Endodermal cell (in vitro differentiated cells): Measurements from ENCODE around the gene NR5A1. TPM values are rescaled to one million over a fixed set of nuclear protein-coding genes. Genes with fewer than 3 reads are reported as not detected.

Experiments
- DNase-seq: peaks from one replicate; pipeline ENCODE4 v3.0.0-alpha.2; 2017
- H3K27ac ChIP-seq: 2 replicates; pipeline ENCODE4 v1.5.1; 2013; ENCODE audit warnings: mild to moderate bottlenecking, low read depth, low read length, moderate library complexity
- H3K27me3 ChIP-seq: 2 replicates; pipeline ENCODE4 v1.6.1; 2013; ENCODE audit warnings: mild to moderate bottlenecking, low read length, moderate library complexity; ENCODE audit not compliant: insufficient read depth, control insufficient read depth, poor library complexity, severe bottlenecking
- H3K36me3 ChIP-seq: 2 replicates; pipeline ENCODE4 v1.7.0; 2013; ENCODE audit warnings: mild to moderate bottlenecking, low read length, moderate library complexity; ENCODE audit not compliant: control insufficient read depth, insufficient read depth
- H3K4me1 ChIP-seq: one replicate; pipeline ENCODE4 v1.7.0; 2013; ENCODE audit warnings: low read length; ENCODE audit not compliant: control insufficient read depth, insufficient read depth
- H3K4me3 ChIP-seq: 2 replicates; pipeline ENCODE4 v1.5.1; 2013; ENCODE audit warnings: mild to moderate bottlenecking, low read length, moderate library complexity
- H3K9ac ChIP-seq: 2 replicates; pipeline ENCODE4 v1.6.1; 2013; ENCODE audit warnings: mild to moderate bottlenecking, low read length, moderate library complexity; ENCODE audit not compliant: poor library complexity, severe bottlenecking; ENCODE audit errors: extremely low read depth
- H3K9me3 ChIP-seq: 2 replicates; pipeline ENCODE4 v1.6.1; 2013; ENCODE audit warnings: mild to moderate bottlenecking, low read length, moderate library complexity; ENCODE audit not compliant: control insufficient read depth
- H3K27ac Mint-ChIP-seq: 2 replicates; pipeline ENCODE4 v1.8.0; 2020; ENCODE audit warnings: mixed read lengths
- H3K27me3 Mint-ChIP-seq: 2 replicates; pipeline ENCODE4 v1.8.0; 2021; ENCODE audit warnings: mild to moderate bottlenecking, mixed read lengths; ENCODE audit not compliant: insufficient read depth
- H3K36me3 Mint-ChIP-seq: 2 replicates; pipeline ENCODE4 v1.8.0; 2020; ENCODE audit warnings: low read depth, mixed read lengths
- H3K4me1 Mint-ChIP-seq: 2 replicates; pipeline ENCODE4 v1.8.0; 2020; ENCODE audit warnings: mixed read lengths
- H3K4me3 Mint-ChIP-seq: 2 replicates; pipeline ENCODE4 v1.8.0; 2020; ENCODE audit warnings: mild to moderate bottlenecking, moderate library complexity, mixed read lengths
- H3K9me3 Mint-ChIP-seq: 2 replicates; pipeline ENCODE4 v1.8.0; 2020; ENCODE audit warnings: mild to moderate bottlenecking, mixed read lengths
- WGBS, 2 experiments: methylation state at CpG; one replicate each; pipeline versions ENCODE4 v1.1.5 to v1.1.7; 2013; ENCODE audit warnings: missing lambda C conversion rate in 2 of 2, mixed read lengths in 1 of 2; ENCODE audit not compliant: insufficient coverage in 1 of 2, insufficient read length in 1 of 2; 5-methylcytosine and 5-hydroxymethylcytosine counted together
- total RNA-seq, 2 donors: library from RNA; stranded (reverse); fragmentation: NEBNext Ultra II Directional in 1 of 2; extraction: Animal tissue kit (Norgen Biotek cat#: 25700) in 1 of 2; gene quantifications; 2 replicates in 1 of 2; 3 replicates in 1 of 2; pipeline ENCODE4 v1.2.1, GENCODE V29; 2021
- TF ChIP-seq, protein P1 (sequence below): fragments of 200-600 bp; sonication (generic); conservative IDR thresholded peaks from 2 replicates; pipeline ENCODE4 v1.5.0; 2021; ENCODE audit warnings: antibody characterized with exemption, mild to moderate bottlenecking

The NR5A1 gene
- total RNA-seq, 2 donors from 2014 or later = 0.37 TPM; not detected in 1

DNA sequence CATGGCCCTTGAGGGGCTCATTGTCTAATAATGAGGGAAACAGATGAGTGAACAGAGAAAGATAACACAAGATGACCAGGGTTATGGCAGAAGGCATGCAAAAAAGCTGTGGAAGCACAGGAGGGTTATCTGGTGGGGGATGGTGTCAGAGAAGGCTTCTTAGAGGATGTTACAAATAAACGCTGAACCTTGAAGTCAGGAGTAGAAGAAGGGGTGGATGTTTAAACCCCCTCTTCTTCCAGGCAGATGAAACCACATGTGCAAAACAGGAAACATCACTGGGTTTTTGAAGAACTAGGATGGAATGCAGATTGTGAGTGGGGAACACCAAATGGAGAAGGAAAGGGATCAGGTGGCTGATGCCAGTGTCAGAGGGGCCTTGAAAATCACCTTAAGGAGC, 41.8 kb upstream of the NR5A1 start:
- H3K36me3 Mint-ChIP-seq = peaks cover 3% of the 10 kb centered on the region
- Histone ChIP-seq H3K27ac (no peak overlapping the region), H3K4me1 (peaks cover 4% of the 10 kb centered on the region), H3K9ac (no peak overlapping the region), H3K9me3 (no peaks in the 10 kb centered on the region), H3K27me3 (no peaks in the 10 kb centered on the region), H3K36me3 (peaks cover 22% of the 10 kb centered on the region), H3K4me3 (no peak overlapping the region)
- no peak overlapping the region for H3K4me3 Mint-ChIP-seq
- no peak for DNase-seq
- peaks cover 17% of the 10 kb centered on the region for H3K4me1 Mint-ChIP-seq
- H3K9me3 Mint-ChIP-seq = no peaks in the 10 kb centered on the region
- H3K27ac Mint-ChIP-seq = no peak overlapping the region
- 89 to 95% methylated on average over 1 of the region's 1 CpG for WGBS, 2 experiments
- TF ChIP-seq, protein P1, sequence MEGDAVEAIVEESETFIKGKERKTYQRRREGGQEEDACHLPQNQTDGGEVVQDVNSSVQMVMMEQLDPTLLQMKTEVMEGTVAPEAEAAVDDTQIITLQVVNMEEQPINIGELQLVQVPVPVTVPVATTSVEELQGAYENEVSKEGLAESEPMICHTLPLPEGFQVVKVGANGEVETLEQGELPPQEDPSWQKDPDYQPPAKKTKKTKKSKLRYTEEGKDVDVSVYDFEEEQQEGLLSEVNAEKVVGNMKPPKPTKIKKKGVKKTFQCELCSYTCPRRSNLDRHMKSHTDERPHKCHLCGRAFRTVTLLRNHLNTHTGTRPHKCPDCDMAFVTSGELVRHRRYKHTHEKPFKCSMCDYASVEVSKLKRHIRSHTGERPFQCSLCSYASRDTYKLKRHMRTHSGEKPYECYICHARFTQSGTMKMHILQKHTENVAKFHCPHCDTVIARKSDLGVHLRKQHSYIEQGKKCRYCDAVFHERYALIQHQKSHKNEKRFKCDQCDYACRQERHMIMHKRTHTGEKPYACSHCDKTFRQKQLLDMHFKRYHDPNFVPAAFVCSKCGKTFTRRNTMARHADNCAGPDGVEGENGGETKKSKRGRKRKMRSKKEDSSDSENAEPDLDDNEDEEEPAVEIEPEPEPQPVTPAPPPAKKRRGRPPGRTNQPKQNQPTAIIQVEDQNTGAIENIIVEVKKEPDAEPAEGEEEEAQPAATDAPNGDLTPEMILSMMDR = no peak
- H3K27me3 Mint-ChIP-seq = no peaks in the 10 kb centered on the region

DNA sequence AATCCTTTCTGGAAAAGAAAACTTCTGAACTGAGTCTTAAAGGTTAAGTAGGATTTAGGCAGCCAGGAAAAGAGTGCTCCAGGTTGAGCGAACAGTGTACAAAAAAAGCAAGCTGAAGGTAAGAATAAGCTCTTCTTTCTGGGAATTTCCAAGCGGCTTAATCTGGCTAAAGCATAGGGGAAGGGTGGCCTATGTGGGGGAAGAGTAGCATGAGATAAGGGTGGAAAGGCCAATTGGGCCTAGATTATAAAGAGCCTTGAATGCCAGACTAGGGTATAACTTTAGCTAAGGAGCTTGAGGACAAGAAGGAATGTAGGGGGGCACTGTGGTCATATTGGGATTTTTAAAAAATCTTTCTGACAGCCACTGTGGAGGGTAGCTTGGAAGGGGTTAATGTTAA, 37.3 kb upstream of the NR5A1 start:
- TF ChIP-seq, protein P1 = no peak
- no peak overlapping the region for H3K4me3 Mint-ChIP-seq

DNA sequence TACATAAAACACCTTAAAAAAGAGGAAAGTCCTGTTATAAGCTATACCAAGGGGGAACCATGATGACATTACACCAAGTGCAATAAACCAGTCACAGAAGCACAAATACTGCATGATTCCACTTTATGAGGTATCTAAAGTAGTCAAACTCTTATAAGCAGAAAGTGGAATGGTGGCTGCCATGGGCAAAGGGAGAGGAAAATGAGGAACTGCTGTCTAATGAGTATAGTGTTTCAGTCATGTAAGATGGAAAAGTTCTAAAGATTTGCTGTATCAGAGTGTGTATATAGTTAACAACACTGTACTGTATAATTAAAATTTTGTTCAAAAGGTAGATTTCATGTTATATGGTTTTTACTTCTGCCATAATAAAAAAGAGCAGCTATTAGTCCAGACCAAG, 34.6 kb upstream of the NR5A1 start:
- no peak overlapping the region for H3K4me3 Mint-ChIP-seq
- H3K9me3 Mint-ChIP-seq = no peaks in the 10 kb centered on the region
- DNase-seq = no peak
- peaks cover 54% of the 10 kb centered on the region for H3K36me3 ChIP-seq
- no peaks in the 10 kb centered on the region for H3K9me3 ChIP-seq
- no peak overlapping the region for H3K27ac Mint-ChIP-seq
- H3K36me3 Mint-ChIP-seq = peaks cover 59% of the 10 kb centered on the region
- H3K9ac ChIP-seq = no peak overlapping the region
- no peak overlapping the region for H3K4me3 ChIP-seq
- H3K27me3 Mint-ChIP-seq = no peaks in the 10 kb centered on the region
- H3K27ac ChIP-seq = no peak overlapping the region
- TF ChIP-seq, protein P1 = no peak
- peaks cover 15% of the 10 kb centered on the region for H3K4me1 Mint-ChIP-seq
- H3K4me1 ChIP-seq = peaks cover 4% of the 10 kb centered on the region
- H3K27me3 ChIP-seq = no peaks in the 10 kb centered on the region

More for the DNA sequence above, 37.3 kb upstream of the NR5A1 start:
- WGBS, 2 experiments = 88 to 98% methylated on average over 2 of the region's 2 CpGs
- H3K36me3 ChIP-seq = peaks cover 36% of the 10 kb centered on the region
- no peaks in the 10 kb centered on the region for H3K9me3 ChIP-seq
- peaks cover 4% of the 10 kb centered on the region for H3K4me1 ChIP-seq
- H3K4me3 ChIP-seq = no peak overlapping the region
- H3K27me3 Mint-ChIP-seq = no peaks in the 10 kb centered on the region
- peaks cover 44% of the 10 kb centered on the region for H3K36me3 Mint-ChIP-seq
- no peak overlapping the region for H3K27ac ChIP-seq
- H3K4me1 Mint-ChIP-seq = peaks cover 17% of the 10 kb centered on the region
- no peak overlapping the region for H3K9ac ChIP-seq
- DNase-seq = no peak
- H3K27me3 ChIP-seq = no peaks in the 10 kb centered on the region
- H3K9me3 Mint-ChIP-seq = no peaks in the 10 kb centered on the region
- H3K27ac Mint-ChIP-seq = no peak overlapping the region
